Chondrocyte (in vitro differentiated cells): ENCODE measurements around the gene ADAM12. TPM values are rescaled to one million over a fixed set of nuclear protein-coding genes. Genes with fewer than 3 reads are reported as not detected.
A peak's percentile ranks its signal among the peaks of the same experiment; 100 is the strongest.

Experiments used
- DNase-seq: peaks from one replicate; pipeline ENCODE4 v3.0.0; 2021; ENCODE audit warnings: mixed read lengths, low spot score
- H3K27ac Mint-ChIP-seq: one replicate; pipeline ENCODE4 v1.8.0; 2021; ENCODE audit warnings: mild to moderate bottlenecking, moderate library complexity, mixed read lengths; ENCODE audit not compliant: unreplicated experiment
- H3K27me3 Mint-ChIP-seq: 2 replicates; pipeline ENCODE4 v1.8.0; 2021; ENCODE audit warnings: low read depth, mixed read lengths
- H3K36me3 Mint-ChIP-seq: 2 replicates; pipeline ENCODE4 v1.8.0; 2021; ENCODE audit warnings: low read depth, mixed read lengths
- H3K4me1 Mint-ChIP-seq: 2 replicates; pipeline ENCODE4 v1.8.0; 2021; ENCODE audit warnings: low read depth, mild to moderate bottlenecking, mixed read lengths
- H3K4me3 Mint-ChIP-seq: one replicate; pipeline ENCODE4 v1.8.0; 2021; ENCODE audit warnings: mild to moderate bottlenecking, moderate library complexity, mixed read lengths; ENCODE audit not compliant: unreplicated experiment
- H3K9me3 Mint-ChIP-seq: 2 replicates; pipeline ENCODE4 v1.8.0; 2021; ENCODE audit warnings: low read depth, mixed read lengths
- total RNA-seq: library from RNA; stranded (reverse); gene quantifications from 3 replicates; pipeline ENCODE4 v1.2.1, GENCODE V29; 2021
- TF ChIP-seq, protein P1 (sequence below): fragments of 200-600 bp; sonication (generic); IDR thresholded peaks from 2 replicates; pipeline ENCODE4 v1.5.0; 2021; ENCODE audit warnings: antibody characterized with exemption, mild to moderate bottlenecking, moderate library complexity

Gene ADAM12
- total RNA-seq, 1 donor from 2014 or later, result 175 TPM

DNA sequence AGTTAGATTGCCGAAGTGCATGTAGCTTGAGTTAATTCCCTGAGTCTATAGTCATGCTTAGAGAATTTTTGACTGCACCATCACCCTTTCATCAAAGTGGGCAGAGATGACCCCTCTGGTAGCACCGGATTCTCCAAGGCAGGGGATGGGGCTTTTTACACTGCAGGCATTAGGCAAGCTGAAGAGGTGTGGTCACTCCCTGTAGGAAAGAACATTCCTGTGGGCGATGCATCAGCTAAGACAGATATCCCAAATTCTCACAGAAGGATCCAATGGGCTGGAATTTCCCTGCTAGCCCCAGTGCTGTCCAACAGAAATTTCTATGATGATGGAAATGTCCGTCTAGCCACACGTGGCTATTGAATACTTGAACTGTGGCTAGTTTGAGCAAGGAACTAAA, 118.2 kb downstream of the ADAM12 start:
- H3K36me3 Mint-ChIP-seq, result peaks cover 9% of the 10 kb centered on the region
- no peaks in the 10 kb centered on the region for H3K4me1 Mint-ChIP-seq
- TF ChIP-seq, protein P1, sequence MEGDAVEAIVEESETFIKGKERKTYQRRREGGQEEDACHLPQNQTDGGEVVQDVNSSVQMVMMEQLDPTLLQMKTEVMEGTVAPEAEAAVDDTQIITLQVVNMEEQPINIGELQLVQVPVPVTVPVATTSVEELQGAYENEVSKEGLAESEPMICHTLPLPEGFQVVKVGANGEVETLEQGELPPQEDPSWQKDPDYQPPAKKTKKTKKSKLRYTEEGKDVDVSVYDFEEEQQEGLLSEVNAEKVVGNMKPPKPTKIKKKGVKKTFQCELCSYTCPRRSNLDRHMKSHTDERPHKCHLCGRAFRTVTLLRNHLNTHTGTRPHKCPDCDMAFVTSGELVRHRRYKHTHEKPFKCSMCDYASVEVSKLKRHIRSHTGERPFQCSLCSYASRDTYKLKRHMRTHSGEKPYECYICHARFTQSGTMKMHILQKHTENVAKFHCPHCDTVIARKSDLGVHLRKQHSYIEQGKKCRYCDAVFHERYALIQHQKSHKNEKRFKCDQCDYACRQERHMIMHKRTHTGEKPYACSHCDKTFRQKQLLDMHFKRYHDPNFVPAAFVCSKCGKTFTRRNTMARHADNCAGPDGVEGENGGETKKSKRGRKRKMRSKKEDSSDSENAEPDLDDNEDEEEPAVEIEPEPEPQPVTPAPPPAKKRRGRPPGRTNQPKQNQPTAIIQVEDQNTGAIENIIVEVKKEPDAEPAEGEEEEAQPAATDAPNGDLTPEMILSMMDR, result no peak
- no peak overlapping the region for H3K27ac Mint-ChIP-seq
- H3K27me3 Mint-ChIP-seq, result no peaks in the 10 kb centered on the region
- DNase-seq, result no peak
- H3K9me3 Mint-ChIP-seq, result peaks cover 7% of the 10 kb centered on the region
- H3K4me3 Mint-ChIP-seq, result no peak overlapping the region

DNA sequence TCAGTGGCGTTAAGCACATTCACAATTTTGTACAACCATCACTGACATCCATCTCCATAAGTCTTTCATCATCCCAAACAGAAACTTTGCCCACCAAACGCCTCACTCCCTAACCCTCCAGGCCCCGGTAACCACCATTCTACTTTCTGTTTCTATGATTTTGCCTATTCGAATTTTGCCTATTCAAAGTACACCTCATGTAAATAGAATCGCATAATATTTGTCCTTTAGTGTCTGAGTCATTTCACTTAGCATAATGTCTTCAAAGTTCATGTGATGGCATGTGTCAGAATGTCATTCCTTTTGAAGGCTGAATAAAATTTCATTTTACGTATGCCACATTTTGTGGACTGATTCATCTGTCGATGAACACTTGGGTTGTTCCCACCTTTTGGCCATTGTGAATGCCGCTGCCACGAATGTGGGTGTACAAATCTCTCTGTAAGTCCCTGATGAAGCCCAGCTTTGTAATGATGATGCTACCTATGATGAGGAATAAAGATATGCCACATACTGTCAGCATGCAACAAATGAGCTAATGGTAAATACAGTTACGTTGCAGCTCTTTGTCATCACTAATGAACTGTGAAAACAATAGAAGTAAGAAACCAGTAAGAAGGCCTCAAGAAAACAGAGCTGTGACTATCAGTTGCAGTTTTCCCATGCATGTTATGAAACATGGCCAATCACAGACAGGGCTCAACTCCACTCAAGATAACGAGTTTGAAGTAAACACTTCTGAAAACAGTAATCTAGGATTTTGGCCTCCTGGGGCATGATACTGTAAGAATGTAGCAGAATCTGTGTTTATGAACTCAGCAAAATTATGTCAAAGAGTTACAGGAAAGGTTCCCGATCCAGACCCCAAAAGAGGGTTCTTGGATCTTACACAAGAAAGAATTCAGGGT, 120.0 kb downstream of the ADAM12 start:
- no peak for DNase-seq
- H3K4me1 Mint-ChIP-seq, result peaks cover 11% of the 10 kb centered on the region
- H3K27ac Mint-ChIP-seq, result no peak overlapping the region
- H3K4me3 Mint-ChIP-seq, result no peak overlapping the region
- peaks cover 5% of the 10 kb centered on the region for H3K36me3 Mint-ChIP-seq
- H3K27me3 Mint-ChIP-seq, result no peaks in the 10 kb centered on the region
- H3K9me3 Mint-ChIP-seq, result peaks cover 7% of the 10 kb centered on the region
- TF ChIP-seq, protein P1, result no peak

DNA sequence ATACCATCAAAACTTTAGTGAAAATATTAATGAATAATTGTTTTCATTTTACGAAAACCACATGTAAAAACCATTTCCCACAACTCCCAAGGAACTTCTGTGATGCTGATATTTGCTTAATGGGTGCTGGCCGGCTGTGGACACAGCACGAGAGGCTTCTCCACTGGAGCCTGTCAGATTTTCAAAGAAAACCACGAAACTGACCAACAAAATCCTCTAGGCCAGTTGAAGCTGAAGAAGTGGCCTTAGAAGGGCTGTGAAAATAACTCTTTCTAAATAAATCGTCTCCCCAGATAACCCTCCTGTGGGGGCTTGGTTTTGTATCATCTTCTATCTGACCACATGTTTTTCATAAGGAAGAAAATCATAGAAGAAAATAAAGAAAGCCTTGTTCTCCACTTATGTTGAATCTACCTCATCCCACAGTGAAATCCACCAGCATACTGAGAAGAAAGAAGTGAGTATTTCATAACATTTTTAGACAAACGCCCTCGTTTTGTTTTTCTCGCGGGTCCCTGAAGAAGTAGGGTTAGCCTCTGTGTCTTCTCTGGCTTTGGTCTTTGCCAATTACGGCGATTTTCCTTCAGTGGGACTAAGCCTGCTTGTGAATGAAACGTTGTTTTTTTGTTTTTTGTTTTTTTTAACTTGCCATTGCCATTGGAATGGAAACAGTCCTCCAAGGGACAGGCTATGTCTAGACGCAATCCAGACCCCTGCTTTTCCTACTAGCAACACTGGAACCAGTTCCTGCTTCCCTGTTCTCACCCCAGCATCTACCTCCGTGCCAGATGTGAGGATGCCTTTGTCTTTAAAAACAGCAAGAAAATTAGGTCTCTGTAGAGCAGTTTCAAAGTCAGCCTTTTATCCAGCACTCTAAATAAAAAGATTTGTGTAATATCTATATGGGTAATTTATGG, 123.9 kb downstream of the ADAM12 start:
- H3K9me3 Mint-ChIP-seq, result peaks cover 7% of the 10 kb centered on the region
- H3K27ac Mint-ChIP-seq, result peak overlapping the region; percentile 87
- H3K4me3 Mint-ChIP-seq, result peak overlapping the region; percentile 43
- H3K4me1 Mint-ChIP-seq, result peaks cover 28% of the 10 kb centered on the region
- TF ChIP-seq, protein P1, result no peak
- peaks cover 5% of the 10 kb centered on the region for H3K36me3 Mint-ChIP-seq
- no peak for DNase-seq
- no peaks in the 10 kb centered on the region for H3K27me3 Mint-ChIP-seq

DNA sequence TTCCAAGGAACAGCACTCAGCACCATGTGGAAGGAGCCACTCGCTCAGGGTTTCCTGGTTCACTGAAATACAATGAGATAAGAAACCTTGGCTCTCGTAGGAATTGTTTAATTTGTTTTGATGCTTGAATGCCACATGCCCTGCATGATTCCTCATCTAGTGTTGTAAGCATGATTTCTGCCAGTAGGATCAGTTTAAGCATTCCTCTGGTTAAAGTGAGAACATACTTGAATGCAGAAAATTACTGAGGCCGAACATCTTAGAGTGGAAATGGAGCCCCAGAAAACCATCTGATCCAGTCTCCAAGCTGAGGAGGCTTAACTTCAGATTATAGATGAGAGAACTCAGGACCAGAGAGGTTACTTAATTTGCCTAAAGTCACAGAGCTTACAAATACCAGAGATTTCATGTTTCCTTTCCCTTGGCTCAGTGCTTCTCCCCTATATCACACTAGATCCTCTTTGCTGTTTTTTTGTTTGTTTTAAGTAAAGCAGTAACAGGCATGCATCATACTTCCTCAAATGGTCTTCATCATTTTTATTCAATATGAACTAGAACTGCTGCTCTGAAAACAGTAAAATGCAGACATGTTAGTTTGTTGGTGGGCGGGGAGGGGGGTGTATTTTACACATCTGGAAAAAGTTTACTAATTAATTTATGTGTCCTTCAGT, 125.1 kb downstream of the ADAM12 start:
- TF ChIP-seq, protein P1, result no peak
- Mint-ChIP-seq H3K27me3 (no peaks in the 10 kb centered on the region), H3K27ac (no peak overlapping the region)

More for the DNA sequence above, 125.1 kb downstream of the ADAM12 start:
- Mint-ChIP-seq H3K9me3 (peaks cover 7% of the 10 kb centered on the region), H3K4me3 (no peak overlapping the region), H3K36me3 (peaks cover 8% of the 10 kb centered on the region), H3K4me1 (peaks cover 28% of the 10 kb centered on the region)
- DNase-seq, result no peak
